Measurements from ENCODE around the gene ZNF423. TPM values are rescaled to one million over a fixed set of nuclear protein-coding genes. Genes with fewer than 3 reads are reported as not detected.

Gene ZNF423
- polyA plus RNA-seq, 1 donor from 2014 or later, result 4.5 TPM

- no peak overlapping the region for H3K27ac ChIP-seq (ENCODE audit: low read length)
- H3K27me3 ChIP-seq (ENCODE audit: insufficient read depth, low read depth, low read length), result no peaks in the 10 kb centered on the region
- H3F3A ChIP-seq (ENCODE audit: insufficient read depth, low read length, poor library complexity, severe bottlenecking), result no peaks in the 10 kb centered on the region
- no peaks in the 10 kb centered on the region for H4K20me1 ChIP-seq (ENCODE audit: insufficient read depth)
- H3K9me3 ChIP-seq (ENCODE audit: low read length), result no peaks in the 10 kb centered on the region
- H3K36me3 ChIP-seq (ENCODE audit: insufficient read depth, low read length), result no peaks in the 10 kb centered on the region
- H2AFZ ChIP-seq (ENCODE audit: low read depth, low read length), result no peak overlapping the region
- no peaks in the 10 kb centered on the region for H3K9me2 ChIP-seq (ENCODE audit: insufficient read depth, low read length)
- no peak overlapping the region for H3K9ac ChIP-seq (ENCODE audit: low read length)
- no peak overlapping the region for H3K4me3 ChIP-seq (ENCODE audit: low read length)
- H3K4me2 ChIP-seq (ENCODE audit: low read length), result no peak overlapping the region
- TF ChIP-seq RAD21 (conservative IDR thresholded peaks at IDR 0.05), result peak; percentile 17
- no peak for TF ChIP-seq MXI1 (conservative IDR thresholded peaks at IDR 0.05; ENCODE audit: poor library complexity, severe bottlenecking)
- peaks cover 13% of the 10 kb centered on the region for H3K79me2 ChIP-seq (replicated peaks; ENCODE audit: insufficient read depth, low read length)
Measured at GRCh38 chr16:49766225-49766624, 89.7 kb downstream of the ZNF423 start.

DNA sequence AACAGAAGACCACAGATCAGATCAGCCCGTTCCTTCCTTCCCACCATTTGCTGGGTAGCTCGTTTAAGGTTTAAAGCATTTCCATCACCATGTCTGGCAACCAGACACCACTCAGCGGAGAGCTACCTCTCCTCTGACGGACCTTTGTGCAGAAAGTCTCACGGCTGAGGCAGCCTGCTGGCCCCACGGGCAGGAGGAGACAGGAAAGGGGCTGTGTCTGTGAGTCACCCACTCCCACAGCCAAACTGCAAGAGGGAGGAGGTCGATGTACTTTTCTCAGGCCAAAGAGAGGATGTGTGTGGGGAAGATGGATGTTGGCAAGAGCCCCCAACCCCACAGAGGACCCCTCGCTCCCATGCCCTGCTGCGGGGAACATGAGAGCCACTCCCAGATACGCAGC lies 92.1 kb downstream of the ZNF423 start:
- Histone ChIP-seq H3K79me2 (replicated peaks; ENCODE audit: insufficient read depth, low read length) (peaks cover 8% of the 10 kb centered on the region), H3K9me2 (ENCODE audit: insufficient read depth, low read length) (no peaks in the 10 kb centered on the region), H3K27ac (ENCODE audit: low read length) (no peak overlapping the region), H3F3A (ENCODE audit: insufficient read depth, low read length, poor library complexity, severe bottlenecking) (no peaks in the 10 kb centered on the region), H2AFZ (ENCODE audit: low read depth, low read length) (no peak overlapping the region), H3K36me3 (ENCODE audit: insufficient read depth, low read length) (no peaks in the 10 kb centered on the region), H3K4me2 (ENCODE audit: low read length) (no peak overlapping the region), H3K9me3 (ENCODE audit: low read length) (no peaks in the 10 kb centered on the region), H3K4me3 (ENCODE audit: low read length) (no peak overlapping the region), H3K27me3 (ENCODE audit: insufficient read depth, low read depth, low read length) (no peaks in the 10 kb centered on the region), H3K9ac (ENCODE audit: low read length) (no peak overlapping the region), H4K20me1 (ENCODE audit: insufficient read depth) (no peaks in the 10 kb centered on the region)
- TF ChIP-seq EZH2 (IDR thresholded peaks at IDR 0.05; ENCODE audit: borderline replicate concordance, insufficient read depth, low read length, poor library complexity, severe bottlenecking), result no peak
- TF ChIP-seq RAD21 (conservative IDR thresholded peaks at IDR 0.05), result no peak

DNA sequence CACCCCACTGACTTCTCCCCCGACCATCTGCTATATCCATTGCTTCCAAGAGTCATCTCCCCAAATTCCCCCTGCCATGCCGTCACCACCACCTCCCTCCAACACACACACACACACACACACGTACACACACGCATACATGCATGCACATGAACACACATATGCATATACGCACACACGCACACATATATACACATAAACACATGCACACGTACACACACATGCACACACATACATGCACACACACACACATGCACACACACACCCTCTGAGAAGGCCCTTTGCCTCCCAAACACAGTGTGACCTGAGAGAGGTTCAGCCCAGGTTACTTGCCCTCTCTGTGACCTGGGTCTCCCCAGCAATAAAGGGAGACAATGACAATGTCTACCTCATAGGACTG lies 95.1 kb downstream of the ZNF423 start:
- H3K9me3 ChIP-seq (ENCODE audit: low read length), result no peaks in the 10 kb centered on the region
- TF ChIP-seq REST (IDR thresholded peaks at IDR 0.05; ENCODE audit: borderline replicate concordance) (no peak), TAF1 (IDR thresholded peaks at IDR 0.05; ENCODE audit: low read depth) (no peak), MXI1 (conservative IDR thresholded peaks at IDR 0.05; ENCODE audit: poor library complexity, severe bottlenecking) (no peak), EZH2 (IDR thresholded peaks at IDR 0.05; ENCODE audit: borderline replicate concordance, insufficient read depth, low read length, poor library complexity, severe bottlenecking) (no peak), RAD21 (conservative IDR thresholded peaks at IDR 0.05) (no peak), EP300 (conservative IDR thresholded peaks at IDR 0.05; ENCODE audit: poor library complexity, severe bottlenecking) (no peak), CTCF (IDR thresholded peaks at IDR 0.05; ENCODE audit: poor library complexity, severe bottlenecking) (no peak), POLR2AphosphoS5 (IDR thresholded peaks at IDR 0.05) (no peak)
- H4K20me1 ChIP-seq (ENCODE audit: insufficient read depth), result no peaks in the 10 kb centered on the region
- no peak overlapping the region for H3K27ac ChIP-seq (ENCODE audit: low read length)
- no peak overlapping the region for H3K4me3 ChIP-seq (ENCODE audit: low read length)
- peaks cover 3% of the 10 kb centered on the region for H3F3A ChIP-seq (ENCODE audit: insufficient read depth, low read length, poor library complexity, severe bottlenecking)
- H3K36me3 ChIP-seq (ENCODE audit: insufficient read depth, low read length), result no peaks in the 10 kb centered on the region
- no peak overlapping the region for H3K9ac ChIP-seq (ENCODE audit: low read length)
- H3K9me2 ChIP-seq (ENCODE audit: insufficient read depth, low read length), result no peaks in the 10 kb centered on the region
- no peak overlapping the region for H3K4me2 ChIP-seq (ENCODE audit: low read length)
- H2AFZ ChIP-seq (ENCODE audit: low read depth, low read length), result no peak overlapping the region
- H3K79me2 ChIP-seq (replicated peaks; ENCODE audit: insufficient read depth, low read length), result peaks cover 2% of the 10 kb centered on the region
- no peaks in the 10 kb centered on the region for H3K27me3 ChIP-seq (ENCODE audit: insufficient read depth, low read depth, low read length)
